NCI-H146 treated with DMSO at 0.1 percent for 48 hours (cell line): ENCODE data around the gene LIPT1.
"Not testable (repeated sequence)": the region's sequence is repeated elsewhere in the genome, so short reads cannot be mapped to it uniquely, and the experiment has no call there.

Source experiments
- DNase-seq: peaks from one replicate; lab custom pipeline; 2025; ENCODE audit not compliant: unreplicated experiment; lab: John Stamatoyannopoulos, UW

Gene LIPT1

DNA sequence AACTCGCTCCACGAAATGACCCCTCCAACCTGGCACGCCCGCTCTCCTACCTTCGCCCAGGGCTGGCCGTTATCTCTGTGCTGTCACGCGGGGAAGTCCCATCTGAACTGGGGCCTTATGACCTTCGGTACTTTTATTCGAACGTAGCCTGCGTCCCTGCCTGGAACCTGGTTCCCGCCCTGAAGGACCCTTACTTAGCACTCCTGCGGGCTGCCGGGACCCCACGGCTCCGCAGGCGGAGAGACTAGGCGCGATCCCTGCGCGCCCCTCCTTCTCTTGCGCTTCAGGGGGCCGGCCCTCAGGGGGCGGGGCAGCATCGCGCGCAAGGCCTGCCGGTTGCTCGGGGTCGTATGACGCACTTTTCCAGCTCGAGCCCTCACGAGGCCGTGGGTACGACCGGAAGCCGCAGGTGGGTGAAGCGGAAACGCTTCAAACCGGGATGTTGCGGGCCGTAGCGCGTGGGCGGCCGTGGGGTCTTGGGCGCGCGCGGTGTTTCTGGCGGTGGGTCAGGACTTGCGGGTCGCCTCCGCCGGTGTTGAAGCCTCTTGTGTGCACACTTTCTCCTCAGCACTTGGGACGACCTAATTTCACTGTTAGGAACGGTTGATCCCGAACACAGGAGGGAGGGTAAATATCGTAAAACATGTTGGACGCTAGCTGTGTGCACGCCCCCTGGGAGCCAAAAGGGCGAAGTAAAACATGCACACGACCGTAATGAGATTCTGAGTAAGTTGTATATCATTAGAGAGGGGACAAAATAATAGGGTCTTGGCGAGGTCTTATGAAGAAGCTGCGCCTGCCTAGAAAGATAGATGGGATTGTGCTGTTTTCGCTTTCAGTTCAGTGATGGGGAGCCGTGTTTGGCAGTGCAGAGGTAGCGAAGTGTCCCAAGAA is at the start of gene LIPT1, which contains the start of gene TSGA10:
TSS of gene LIPT1 (plus strand) at position 325 of the 894 bp plus-strand sequence. CDS start 6,991 bp downstream, outside the sequence.
TSS of gene TSGA10 (minus strand) at position 300 of the 894 bp plus-strand sequence. CDS start 45,503 bp downstream, outside the sequence.
- peak; percentile 52 for DNase-seq

DNA sequence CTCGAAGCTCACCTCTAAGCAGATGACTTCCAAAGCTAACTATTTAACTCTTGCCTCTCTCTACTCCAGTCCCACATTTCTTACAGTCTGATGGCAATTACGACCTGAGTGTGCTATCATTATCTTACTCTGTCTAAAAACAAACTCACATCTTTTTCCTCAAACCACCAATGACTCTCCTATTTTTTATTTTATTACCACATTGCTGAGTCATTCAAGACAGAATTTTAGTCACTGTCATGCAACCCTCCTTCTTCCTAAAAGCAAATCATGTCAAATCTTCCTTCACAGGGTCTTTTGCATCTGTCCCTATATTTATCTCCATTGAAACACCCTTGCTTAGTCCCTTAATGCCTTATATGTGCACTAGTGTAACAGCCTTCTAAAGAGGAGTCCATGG is 47.9 kb upstream of the LIPT1 start:
- no peak for DNase-seq

DNA sequence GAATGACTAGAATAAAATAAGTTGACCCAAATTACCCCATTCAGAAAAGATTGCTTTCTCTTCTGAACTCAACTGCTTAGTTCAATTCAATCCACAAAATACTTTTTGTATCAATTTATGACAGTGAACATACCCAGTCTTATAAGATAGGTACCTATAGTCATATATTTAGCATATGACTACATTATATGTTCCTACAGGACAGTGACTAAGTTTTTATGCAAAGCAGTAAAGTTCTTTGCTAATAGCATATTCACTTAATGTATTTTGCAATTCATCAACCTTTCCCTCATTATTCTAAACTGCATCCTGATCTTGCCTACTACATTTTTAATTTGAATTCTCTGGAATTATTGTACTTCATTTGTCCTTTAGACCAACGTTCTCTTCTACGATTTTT is 43.5 kb upstream of the LIPT1 start:
- no peak for DNase-seq

DNA sequence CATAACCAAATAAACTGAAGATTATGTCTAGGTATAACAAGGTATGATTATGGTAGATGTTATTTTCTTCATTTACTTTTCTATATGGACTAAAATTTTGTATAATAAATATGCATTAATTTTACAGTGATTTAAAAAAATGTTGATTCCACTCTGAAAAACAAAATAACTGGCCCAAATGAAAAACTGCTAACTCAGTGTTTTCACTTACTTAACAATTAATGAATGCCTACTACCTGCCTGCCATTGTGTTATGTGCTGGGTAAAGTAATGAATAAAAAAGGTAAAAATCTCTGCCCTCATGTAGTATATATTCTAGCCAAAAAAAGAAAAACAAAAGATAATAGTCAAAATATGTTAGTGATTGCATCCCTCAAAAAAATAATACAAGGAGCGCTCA is 42.8 kb upstream of the LIPT1 start:
- DNase-seq: no peak

DNA sequence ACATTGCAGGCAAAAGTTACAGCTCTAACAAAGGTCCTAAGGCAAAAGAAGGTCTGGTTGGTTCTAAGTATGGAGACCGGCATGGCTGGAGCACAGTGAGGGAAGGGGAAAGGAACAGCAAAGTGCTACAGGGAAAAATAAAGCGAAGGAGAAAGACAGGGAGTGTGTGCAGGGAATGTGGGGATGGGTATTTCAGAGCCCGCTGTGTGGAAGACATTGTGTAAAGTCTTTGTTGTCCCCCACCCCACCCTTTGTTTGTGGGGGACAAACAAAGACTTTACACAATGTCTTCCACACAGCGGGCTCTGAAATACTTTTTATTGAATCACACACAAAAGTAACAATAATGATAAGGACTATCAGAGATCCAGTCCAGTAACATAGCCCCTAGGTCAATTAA is 42.1 kb upstream of the LIPT1 start:
- DNase-seq: no peak

DNA sequence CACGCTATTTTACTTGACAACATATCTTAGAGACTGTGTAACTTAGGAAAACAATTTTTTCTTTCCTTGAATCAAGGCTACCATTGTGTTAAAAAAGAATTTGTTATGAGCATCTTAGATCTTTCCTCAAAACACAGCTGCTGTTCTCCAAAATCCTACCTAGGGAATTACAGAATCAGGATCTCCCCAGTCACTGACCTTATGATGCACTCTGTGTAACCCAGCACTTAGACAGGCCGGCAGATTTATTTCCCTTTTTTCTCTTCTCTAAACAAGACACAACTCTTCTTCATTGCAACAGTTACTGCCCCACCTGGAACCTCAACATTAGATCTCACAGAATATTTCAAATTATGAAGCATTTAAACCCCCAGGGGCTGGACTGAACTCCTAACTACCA is 26.8 kb upstream of the LIPT1 start:
- DNase-seq: no peak

DNA sequence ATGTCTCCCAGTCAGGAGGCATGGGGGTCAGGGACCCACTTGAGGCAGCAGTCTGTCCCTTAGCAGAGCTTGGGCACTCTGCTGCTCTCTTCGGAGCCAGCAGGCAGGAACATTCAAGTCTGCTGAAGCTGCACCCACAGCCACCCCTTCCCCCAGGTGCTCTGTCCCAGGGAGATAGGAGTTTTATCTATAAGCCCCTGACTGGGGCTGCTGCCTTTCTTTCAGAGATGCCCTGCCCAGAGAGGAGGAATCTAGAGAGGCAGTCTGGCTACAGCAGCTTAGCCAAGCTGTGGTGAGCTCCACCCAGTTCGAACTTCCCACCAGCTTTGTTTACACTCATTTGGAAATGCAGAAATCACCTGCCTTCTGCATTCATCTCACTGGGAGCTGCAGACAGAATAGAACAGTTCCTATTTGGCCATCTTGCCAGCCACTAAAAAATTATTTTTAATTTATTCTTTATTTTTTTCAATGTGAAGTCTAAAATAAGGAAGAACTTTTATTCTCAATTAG is 19.7 kb upstream of the LIPT1 start:
- DNase-seq: not testable (repeated sequence)

DNA sequence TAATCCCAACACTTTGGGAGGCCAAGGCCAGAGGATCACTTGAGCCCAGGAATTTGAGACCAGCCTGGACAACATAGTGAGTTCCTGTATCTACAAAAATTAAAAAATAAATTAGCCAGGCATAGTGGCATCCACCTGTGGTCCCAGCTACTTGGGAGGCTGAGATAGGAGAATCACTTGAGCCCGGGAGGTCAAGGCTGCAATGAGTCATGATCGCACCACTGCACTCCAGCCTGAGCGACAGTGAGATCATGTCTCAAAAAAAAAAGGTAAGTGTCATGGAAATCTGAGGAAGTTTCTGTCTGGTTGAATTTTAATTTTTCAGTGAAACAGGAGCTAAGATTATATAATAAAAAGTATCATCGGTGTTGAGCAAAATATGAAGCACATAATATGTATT is 15.8 kb upstream of the LIPT1 start:
- DNase-seq: no peak

DNA sequence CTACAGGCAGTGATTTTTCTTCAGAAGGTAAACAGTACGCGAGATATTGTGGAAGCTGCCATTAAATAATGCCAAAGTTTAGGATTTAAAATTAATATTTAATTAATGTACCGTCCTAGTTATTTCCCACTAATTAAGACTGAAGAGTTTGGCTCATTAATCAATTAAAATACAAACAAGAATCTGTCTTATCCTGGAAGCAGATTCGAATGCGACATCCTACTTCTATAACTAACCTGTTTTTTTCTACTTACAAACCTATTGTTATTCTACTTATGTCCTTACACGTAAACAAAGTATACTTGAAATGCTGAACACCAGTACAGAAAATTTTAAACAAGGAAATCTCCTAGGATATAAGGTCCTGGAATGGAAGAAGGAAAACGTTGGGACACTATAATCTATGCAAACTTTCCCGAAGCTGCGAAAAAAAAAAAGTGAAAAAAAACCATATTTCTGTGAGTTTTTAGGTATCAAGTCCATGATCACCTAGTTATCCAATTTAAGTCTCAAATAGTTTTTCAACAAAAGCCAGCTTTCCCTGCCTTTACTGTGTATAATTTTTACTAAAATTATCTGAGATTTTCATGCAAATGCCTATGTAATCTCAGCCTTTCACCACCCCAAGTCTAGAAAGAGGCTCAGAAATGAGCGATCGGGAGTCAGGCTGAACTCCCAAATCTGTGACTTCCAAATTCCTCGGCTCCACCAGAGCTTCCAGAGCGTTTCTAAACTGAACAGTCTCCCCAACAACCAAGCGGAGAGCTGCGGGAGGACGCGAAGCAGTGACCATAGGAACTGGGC is 14.5 kb upstream of the LIPT1 start:
- DNase-seq: no peak

DNA sequence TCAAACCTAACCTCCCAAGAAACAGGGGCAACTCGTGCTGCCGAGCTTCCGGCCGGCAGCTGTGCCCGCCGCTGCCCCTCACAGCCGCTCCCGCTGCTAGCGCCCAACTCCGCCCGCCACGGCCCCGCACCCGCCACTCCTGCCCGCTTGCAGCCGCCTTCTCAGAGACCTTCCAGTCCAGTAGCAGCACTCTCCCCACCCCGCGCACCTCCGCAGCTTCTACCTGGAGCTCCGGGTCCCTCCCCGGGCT is 14.0 kb upstream of the LIPT1 start:
- DNase-seq: no peak

DNA sequence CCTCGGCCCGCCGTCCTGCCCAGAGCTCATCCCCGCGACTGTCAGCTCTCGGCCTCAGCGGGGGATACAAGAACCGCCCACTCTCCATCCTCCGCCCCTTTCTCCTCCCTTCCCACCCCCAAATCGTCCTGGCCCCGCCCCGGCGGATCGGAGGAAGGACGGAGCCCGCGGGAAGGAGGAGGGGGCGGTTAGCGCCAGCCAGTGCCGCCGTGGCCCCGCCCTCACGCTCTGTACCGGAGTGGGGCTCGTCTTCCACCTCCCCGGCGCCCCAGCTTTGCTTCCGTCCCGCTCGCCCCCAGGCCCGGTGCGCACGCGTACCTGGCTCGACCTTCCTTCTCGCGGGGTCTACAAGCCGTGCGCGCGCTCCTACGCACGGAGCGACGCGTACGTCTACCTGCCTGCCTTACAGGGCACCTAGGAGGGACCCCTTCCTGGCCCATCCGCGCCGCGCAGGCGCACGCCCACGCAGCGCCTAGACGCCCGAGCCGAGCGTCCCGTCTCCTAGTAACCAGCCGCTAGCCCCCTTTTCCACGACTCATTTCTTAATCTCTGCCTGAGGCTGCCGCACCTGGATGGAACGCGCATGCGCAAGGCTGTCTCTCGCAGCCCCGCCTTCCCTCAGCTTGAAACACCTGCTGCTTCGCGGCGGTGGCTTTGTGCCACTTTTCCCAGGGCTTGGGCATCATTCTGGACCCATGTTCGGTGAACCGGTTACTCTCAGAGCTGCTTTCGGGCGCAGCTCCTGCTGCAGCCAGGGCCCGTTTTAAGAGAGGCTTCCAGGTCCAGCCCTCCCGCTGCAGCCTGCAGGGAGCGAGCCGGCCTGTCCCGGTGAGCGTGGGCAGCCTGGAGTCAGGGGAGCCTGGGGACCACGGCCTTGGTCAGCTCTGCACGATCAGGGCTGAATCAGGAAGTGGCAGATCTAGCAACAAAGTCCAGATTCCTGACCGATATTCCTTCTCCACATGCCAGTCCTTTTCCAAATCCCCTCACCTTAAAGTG is 13.4 kb upstream of the LIPT1 start, which contains the start of gene C2orf15:
TSS of gene C2orf15 (plus strand) at position 598 of the 999 bp plus-strand sequence. CDS start 8,852 bp downstream, outside the sequence.
- DNase-seq: peak; percentile 96

DNA sequence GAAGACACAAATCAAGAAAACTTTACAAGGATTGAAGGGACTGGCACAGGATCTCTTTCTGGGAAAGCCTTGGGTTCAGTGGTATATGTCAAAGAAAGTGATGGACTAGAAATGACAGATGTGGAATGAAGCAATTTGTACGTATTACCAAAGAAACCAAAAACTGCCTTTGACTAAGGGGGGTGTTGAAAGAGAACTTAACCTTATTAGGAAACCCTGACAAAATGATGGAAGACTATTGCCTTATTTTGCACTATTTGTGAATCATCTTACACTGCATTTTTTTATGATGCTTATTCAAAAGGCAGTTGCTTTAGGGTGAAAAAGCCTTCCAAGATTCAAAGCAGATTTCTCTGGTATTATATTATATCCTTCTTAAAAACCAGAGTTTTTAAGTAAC is 4.1 kb upstream of the LIPT1 start:
- no peak for DNase-seq

DNA sequence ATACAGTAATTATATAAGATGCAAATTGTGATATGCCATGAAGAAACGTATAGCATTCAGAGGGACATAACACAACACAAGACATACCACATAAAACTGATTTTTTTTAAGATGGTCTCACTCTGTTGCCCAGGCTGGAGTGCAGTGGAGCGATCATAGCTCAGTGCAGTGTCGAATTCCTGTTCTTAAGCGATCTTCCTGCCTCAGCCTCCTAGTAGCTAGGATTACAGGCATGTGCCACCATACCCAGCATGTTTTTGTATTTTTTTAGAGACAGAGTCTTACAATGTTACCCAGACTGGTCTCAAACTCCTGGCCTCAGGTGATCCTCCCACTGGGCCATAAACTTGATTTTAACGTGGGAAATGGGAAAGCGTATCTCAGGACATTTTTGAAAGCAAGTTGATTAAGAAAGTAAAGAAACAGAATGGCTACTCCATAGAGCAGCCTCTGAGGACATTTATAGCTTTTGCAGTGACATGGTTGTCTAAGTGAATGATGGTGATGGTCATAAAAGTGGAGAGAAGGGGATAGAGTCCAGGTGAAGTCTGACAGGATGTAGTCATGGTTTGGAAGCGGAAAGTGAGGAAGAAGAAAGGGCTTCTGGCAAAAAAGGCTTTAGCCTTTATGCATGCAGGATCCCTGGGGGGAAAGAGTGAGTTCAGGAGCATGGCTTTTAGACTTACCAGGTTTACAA is 2.4 kb upstream of the LIPT1 start:
- DNase-seq: no peak

DNA sequence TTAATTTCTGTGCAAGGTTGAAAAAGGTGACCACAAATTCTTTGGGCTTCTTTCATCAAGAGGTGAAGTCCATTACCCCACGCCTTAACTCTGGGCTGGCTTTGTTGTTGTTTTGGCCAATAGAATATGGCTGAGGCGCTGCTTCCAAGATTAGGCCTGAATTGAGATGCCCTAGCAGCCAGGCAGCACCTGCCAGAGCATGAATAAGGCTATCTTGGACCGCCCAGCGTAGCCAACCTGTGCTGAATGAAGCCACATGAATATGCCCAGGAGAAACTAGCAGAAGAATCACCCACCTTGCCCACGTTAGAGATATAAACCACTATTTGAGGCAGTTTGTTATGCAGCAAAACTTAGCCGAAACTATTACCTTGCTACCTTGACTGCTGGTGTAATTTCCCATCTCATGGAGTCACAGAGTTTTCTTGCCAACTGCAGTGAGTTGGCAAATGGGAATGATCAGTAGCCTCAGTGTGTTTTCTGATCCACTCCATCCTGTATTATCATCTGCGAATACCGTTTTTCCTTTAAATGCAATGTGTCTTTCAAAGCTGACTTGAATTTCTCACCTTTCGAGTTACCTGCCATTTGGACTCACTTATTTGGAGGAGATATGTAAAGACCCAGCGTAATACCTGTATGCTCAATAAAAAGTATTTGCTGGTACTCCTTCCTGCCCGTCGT is 704 bp upstream of the LIPT1 start:
- no peak for DNase-seq

DNA sequence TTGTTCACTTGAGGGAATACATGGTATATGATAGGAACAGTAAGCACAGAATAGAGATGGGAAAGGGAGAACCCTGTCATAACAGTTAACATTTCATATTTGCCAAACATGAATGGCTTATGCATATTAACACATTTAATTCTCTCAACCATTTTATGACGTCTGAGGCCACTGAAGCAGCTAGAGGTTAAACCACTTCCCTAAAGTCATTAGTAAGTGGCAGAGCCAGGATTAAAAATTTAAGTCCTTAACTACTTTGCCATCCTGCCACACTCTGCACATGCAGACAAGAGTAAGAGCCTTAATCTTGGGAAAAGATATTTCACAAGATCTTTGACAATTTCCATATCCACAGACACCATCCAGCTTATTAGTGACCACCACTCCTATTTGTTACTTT is 2.1 kb downstream of the LIPT1 start:
- DNase-seq: no peak

DNA sequence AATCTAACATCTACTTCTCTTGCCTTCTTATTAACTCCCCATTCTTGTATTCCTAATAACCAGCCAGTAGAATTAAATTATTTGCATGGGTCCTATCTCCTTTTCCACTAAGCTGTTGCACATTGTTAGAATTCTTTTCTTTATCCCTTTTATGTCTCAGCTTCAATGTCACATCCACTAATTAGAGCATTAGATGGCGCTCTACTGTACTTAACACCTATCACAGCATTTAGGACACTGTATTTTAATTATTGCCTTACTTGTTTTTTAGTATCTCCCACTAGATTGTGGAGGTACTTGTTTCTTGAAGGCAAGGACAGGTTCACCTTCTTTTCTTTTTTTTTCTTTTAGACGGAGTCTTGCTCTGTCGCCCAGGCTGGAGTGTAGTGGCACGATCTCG is 3.8 kb downstream of the LIPT1 start:
- no peak for DNase-seq

DNA sequence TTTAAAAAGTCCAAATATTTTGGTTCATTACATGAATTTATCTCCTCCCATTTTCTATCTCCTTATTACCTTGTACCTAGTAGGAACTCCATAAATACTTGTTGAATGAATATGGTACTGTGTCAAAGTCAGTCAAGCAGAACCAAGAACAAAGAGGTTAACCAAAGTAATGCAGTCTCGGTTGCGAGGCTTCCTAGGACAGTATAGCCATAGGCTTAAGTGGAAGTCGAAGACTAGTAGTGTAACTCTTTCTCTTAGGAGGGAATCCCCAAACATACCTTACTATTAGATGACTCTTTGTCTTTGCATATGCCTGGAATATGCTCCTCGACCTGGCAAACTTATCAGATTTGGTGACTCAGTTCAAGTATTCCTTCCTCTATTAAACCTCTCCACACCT is 4.8 kb downstream of the LIPT1 start:
- no peak for DNase-seq

DNA sequence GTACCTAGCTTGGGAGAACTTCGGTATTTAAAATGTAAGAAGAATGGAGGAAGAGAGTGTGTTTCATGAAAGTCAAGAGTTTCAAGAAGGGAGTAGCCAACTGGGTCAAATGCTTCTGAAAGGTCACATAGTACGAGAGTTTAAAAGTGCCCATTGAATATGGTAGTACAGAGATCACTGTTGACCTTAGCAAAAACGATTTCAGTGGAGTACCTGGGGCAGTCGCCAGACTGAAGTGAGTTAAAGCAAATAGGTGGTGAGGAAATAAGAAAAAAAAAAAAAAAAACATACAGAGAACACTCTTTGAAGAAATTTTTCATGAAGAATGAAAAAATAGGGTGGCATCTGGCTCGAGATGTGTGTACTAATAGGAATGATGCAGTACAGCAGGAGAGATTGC is 11.5 kb downstream of the LIPT1 start:
- no peak for DNase-seq

DNA sequence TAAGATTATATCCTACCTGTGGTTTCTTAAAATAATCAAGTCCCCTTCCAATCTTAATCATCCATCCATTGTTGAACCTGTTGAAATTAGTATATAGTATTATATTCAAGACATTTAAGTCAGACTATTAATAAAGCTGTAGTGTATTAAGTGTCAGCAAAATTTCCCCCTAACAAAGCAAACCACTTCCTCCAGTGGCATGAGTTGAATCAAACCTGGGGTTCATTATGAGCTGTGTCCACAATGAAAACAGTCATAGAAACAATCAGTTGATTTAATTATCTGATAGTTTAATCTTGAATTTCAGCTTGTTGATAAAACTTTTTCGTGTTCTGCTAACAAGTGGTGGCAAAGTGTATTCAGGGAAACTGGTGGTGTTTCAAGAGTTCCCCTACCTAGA is 14.8 kb downstream of the LIPT1 start:
- DNase-seq: no peak
